Measurements from ENCODE around the gene PTPRF.

PTPRF gene

GRCh38 chr1:43651188-43651587 is 120.5 kb downstream of the PTPRF start:
- WGBS: 60% methylated on average over 6 of the region's 6 CpGs
- no peak overlapping the region for H3K14ac ChIP-seq (ENCODE audit: low read length in 2 of 2)
- H3K4me3 ChIP-seq (ENCODE audit: insufficient read depth in 1 of 2, low read depth in 1 of 2, low read length in 2 of 2): peak overlapping the region in 1 of 2 experiments; percentile 90
- peak overlapping the region in 1 of 2 experiments; percentile 27 for H3K4ac ChIP-seq (ENCODE audit: low read depth in 1 of 2, low read length in 2 of 2)
- peaks cover 14 to 33% of the 10 kb centered on the region in 2 experiments for H3K36me3 ChIP-seq (ENCODE audit: control insufficient read depth in 1 of 2, insufficient read depth in 2 of 2, low read depth in 1 of 2, low read length in 2 of 2)
- H3K27ac ChIP-seq (ENCODE audit: low read length, poor library complexity, severe bottlenecking): no peak overlapping the region
- no peak overlapping the region for H2BK15ac ChIP-seq (ENCODE audit: low read depth, poor library complexity, severe bottlenecking)
- peak overlapping the region; percentile 76 for H3K4me2 ChIP-seq (ENCODE audit: low read length, poor library complexity, severe bottlenecking)
- H2BK5ac ChIP-seq (ENCODE audit: low read depth, low read length, poor library complexity, severe bottlenecking): no peak overlapping the region
- no peaks in the 10 kb centered on the region for H3K9me3 ChIP-seq (ENCODE audit: control insufficient read depth, low read length)
- DNase-seq: peak; percentile 12
- peak overlapping the region in 1 of 2 experiments; percentile 39 for H2BK12ac ChIP-seq (ENCODE audit: low read length in 2 of 2)
- no peak overlapping the region for H3K18ac ChIP-seq (ENCODE audit: low read depth in 1 of 2, low read length in 2 of 2)
- H4K91ac ChIP-seq (ENCODE audit: low read length): no peak overlapping the region
- H3K9ac ChIP-seq (ENCODE audit: low read length): peak overlapping the region; percentile 93
- no peak overlapping the region for H4K8ac ChIP-seq (ENCODE audit: low read length)
- peaks cover 10% of the 10 kb centered on the region for H3K79me1 ChIP-seq (replicated peaks; ENCODE audit: low read length, poor library complexity, severe bottlenecking)
- no peak overlapping the region for H3K23ac ChIP-seq (ENCODE audit: low read length in 2 of 2)
- peaks cover 8% of the 10 kb centered on the region for H3K4me1 ChIP-seq (ENCODE audit: control insufficient read depth, insufficient read depth, low read depth, low read length)
- no peaks in the 10 kb centered on the region for H3K27me3 ChIP-seq (ENCODE audit: control insufficient read depth in 1 of 2, insufficient read depth in 1 of 2, low read length in 2 of 2)
- H2AK5ac ChIP-seq (ENCODE audit: low read length, severe bottlenecking): no peak overlapping the region
- no peak overlapping the region for H2AFZ ChIP-seq (ENCODE audit: low read depth, low read length)
- H2BK120ac ChIP-seq (ENCODE audit: low read depth, low read length): no peak overlapping the region

GRCh38 chr1:43651902-43652301 is 121.2 kb downstream of the PTPRF start:
- Histone ChIP-seq H2BK5ac (ENCODE audit: low read depth, low read length, poor library complexity, severe bottlenecking) (no peak overlapping the region), H2AK5ac (ENCODE audit: low read length, severe bottlenecking) (no peak overlapping the region), H3K4me3 (ENCODE audit: insufficient read depth in 1 of 2, low read depth in 1 of 2, low read length in 2 of 2) (peak overlapping the region in 1 of 2 experiments; percentile 90), H3K9me3 (ENCODE audit: control insufficient read depth, low read length) (no peaks in the 10 kb centered on the region), H2AFZ (ENCODE audit: low read depth, low read length) (no peak overlapping the region), H3K14ac (ENCODE audit: low read length in 2 of 2) (no peak overlapping the region), H4K8ac (ENCODE audit: low read length) (no peak overlapping the region), H2BK15ac (ENCODE audit: low read depth, poor library complexity, severe bottlenecking) (no peak overlapping the region), H2BK120ac (ENCODE audit: low read depth, low read length) (no peak overlapping the region), H3K36me3 (ENCODE audit: control insufficient read depth in 1 of 2, insufficient read depth in 2 of 2, low read depth in 1 of 2, low read length in 2 of 2) (peaks cover 21 to 40% of the 10 kb centered on the region in 2 experiments), H3K23ac (ENCODE audit: low read length in 2 of 2) (no peak overlapping the region), H3K18ac (ENCODE audit: low read depth in 1 of 2, low read length in 2 of 2) (no peak overlapping the region), H4K91ac (ENCODE audit: low read length) (no peak overlapping the region), H3K27ac (ENCODE audit: low read length, poor library complexity, severe bottlenecking) (no peak overlapping the region), H3K4me1 (ENCODE audit: control insufficient read depth, insufficient read depth, low read depth, low read length) (peaks cover 8% of the 10 kb centered on the region), H2BK12ac (ENCODE audit: low read length in 2 of 2) (no peak overlapping the region), H3K4ac (ENCODE audit: low read depth in 1 of 2, low read length in 2 of 2) (no peak overlapping the region), H3K4me2 (ENCODE audit: low read length, poor library complexity, severe bottlenecking) (peak overlapping the region; percentile 76), H3K9ac (ENCODE audit: low read length) (peak overlapping the region; percentile 93), H3K27me3 (ENCODE audit: control insufficient read depth in 1 of 2, insufficient read depth in 1 of 2, low read length in 2 of 2) (no peaks in the 10 kb centered on the region), H3K79me1 (replicated peaks; ENCODE audit: low read length, poor library complexity, severe bottlenecking) (peaks cover 10% of the 10 kb centered on the region)
- peak; percentile 13 for DNase-seq
- WGBS: 82% methylated on average over 3 of the region's 3 CpGs

- WGBS: 63% methylated on average over 3 of the region's 3 CpGs
- no peak overlapping the region for H3K23ac ChIP-seq (ENCODE audit: low read length in 2 of 2)
These were observed 122.7 kb downstream of the PTPRF start for GRCh38 chr1:43653339-43653738.

GRCh38 chr1:43653893-43654292 is 123.2 kb downstream of the PTPRF start:
- Histone ChIP-seq H2AK5ac (ENCODE audit: low read length, severe bottlenecking) (no peak overlapping the region), H3K4me3 (ENCODE audit: insufficient read depth in 1 of 2, low read depth in 1 of 2, low read length in 2 of 2) (no peak overlapping the region), H2AFZ (ENCODE audit: low read depth, low read length) (no peak overlapping the region), H3K9me3 (ENCODE audit: control insufficient read depth, low read length) (no peaks in the 10 kb centered on the region), H3K4ac (ENCODE audit: low read depth in 1 of 2, low read length in 2 of 2) (no peak overlapping the region), H4K8ac (ENCODE audit: low read length) (no peak overlapping the region), H2BK120ac (ENCODE audit: low read depth, low read length) (no peak overlapping the region), H3K18ac (ENCODE audit: low read depth in 1 of 2, low read length in 2 of 2) (no peak overlapping the region), H3K27me3 (ENCODE audit: control insufficient read depth in 1 of 2, insufficient read depth in 1 of 2, low read length in 2 of 2) (no peaks in the 10 kb centered on the region), H3K4me2 (ENCODE audit: low read length, poor library complexity, severe bottlenecking) (no peak overlapping the region), H3K36me3 (ENCODE audit: control insufficient read depth in 1 of 2, insufficient read depth in 2 of 2, low read depth in 1 of 2, low read length in 2 of 2) (peaks cover 33 to 58% of the 10 kb centered on the region in 2 experiments), H4K91ac (ENCODE audit: low read length) (no peak overlapping the region), H3K9ac (ENCODE audit: low read length) (peak overlapping the region; percentile 54), H3K4me1 (ENCODE audit: control insufficient read depth, insufficient read depth, low read depth, low read length) (peaks cover 8% of the 10 kb centered on the region), H3K23ac (ENCODE audit: low read length in 2 of 2) (no peak overlapping the region), H2BK12ac (ENCODE audit: low read length in 2 of 2) (no peak overlapping the region), H2BK15ac (ENCODE audit: low read depth, poor library complexity, severe bottlenecking) (no peak overlapping the region), H3K14ac (ENCODE audit: low read length in 2 of 2) (no peak overlapping the region), H3K27ac (ENCODE audit: low read length, poor library complexity, severe bottlenecking) (no peak overlapping the region), H3K79me1 (replicated peaks; ENCODE audit: low read length, poor library complexity, severe bottlenecking) (peaks cover 15% of the 10 kb centered on the region), H2BK5ac (ENCODE audit: low read depth, low read length, poor library complexity, severe bottlenecking) (no peak overlapping the region)
- DNase-seq: no peak
- 89% methylated on average over 5 of the region's 5 CpGs for WGBS

More at GRCh38 chr1:43653339-43653738, 122.7 kb downstream of the PTPRF start:
- Histone ChIP-seq H2BK5ac (ENCODE audit: low read depth, low read length, poor library complexity, severe bottlenecking) (no peak overlapping the region), H3K27ac (ENCODE audit: low read length, poor library complexity, severe bottlenecking) (no peak overlapping the region), H3K4ac (ENCODE audit: low read depth in 1 of 2, low read length in 2 of 2) (no peak overlapping the region), H3K4me1 (ENCODE audit: control insufficient read depth, insufficient read depth, low read depth, low read length) (peaks cover 8% of the 10 kb centered on the region), H3K14ac (ENCODE audit: low read length in 2 of 2) (no peak overlapping the region), H4K8ac (ENCODE audit: low read length) (no peak overlapping the region), H3K9ac (ENCODE audit: low read length) (peak overlapping the region; percentile 54), H3K79me1 (replicated peaks; ENCODE audit: low read length, poor library complexity, severe bottlenecking) (peaks cover 12% of the 10 kb centered on the region), H2AFZ (ENCODE audit: low read depth, low read length) (no peak overlapping the region), H3K4me3 (ENCODE audit: insufficient read depth in 1 of 2, low read depth in 1 of 2, low read length in 2 of 2) (no peak overlapping the region), H3K18ac (ENCODE audit: low read depth in 1 of 2, low read length in 2 of 2) (no peak overlapping the region), H3K4me2 (ENCODE audit: low read length, poor library complexity, severe bottlenecking) (no peak overlapping the region), H3K27me3 (ENCODE audit: control insufficient read depth in 1 of 2, insufficient read depth in 1 of 2, low read length in 2 of 2) (no peaks in the 10 kb centered on the region), H3K36me3 (ENCODE audit: control insufficient read depth in 1 of 2, insufficient read depth in 2 of 2, low read depth in 1 of 2, low read length in 2 of 2) (peaks cover 28 to 52% of the 10 kb centered on the region in 2 experiments), H4K91ac (ENCODE audit: low read length) (no peak overlapping the region), H3K9me3 (ENCODE audit: control insufficient read depth, low read length) (no peaks in the 10 kb centered on the region), H2AK5ac (ENCODE audit: low read length, severe bottlenecking) (no peak overlapping the region), H2BK12ac (ENCODE audit: low read length in 2 of 2) (no peak overlapping the region), H2BK120ac (ENCODE audit: low read depth, low read length) (no peak overlapping the region), H2BK15ac (ENCODE audit: low read depth, poor library complexity, severe bottlenecking) (no peak overlapping the region)
- DNase-seq: peak; percentile 63
